Measurements from ENCODE around the gene CES1. TPM values are rescaled to one million over a fixed set of nuclear protein-coding genes. Genes with fewer than 3 reads are reported as not detected.
"Not testable (repeated sequence)": the region's sequence is repeated elsewhere in the genome, so short reads cannot be mapped to it uniquely, and the experiment has no call there.

Gene CES1
- total RNA-seq, 1 experiment from 2014 or later, result 1.5 TPM

DNA sequence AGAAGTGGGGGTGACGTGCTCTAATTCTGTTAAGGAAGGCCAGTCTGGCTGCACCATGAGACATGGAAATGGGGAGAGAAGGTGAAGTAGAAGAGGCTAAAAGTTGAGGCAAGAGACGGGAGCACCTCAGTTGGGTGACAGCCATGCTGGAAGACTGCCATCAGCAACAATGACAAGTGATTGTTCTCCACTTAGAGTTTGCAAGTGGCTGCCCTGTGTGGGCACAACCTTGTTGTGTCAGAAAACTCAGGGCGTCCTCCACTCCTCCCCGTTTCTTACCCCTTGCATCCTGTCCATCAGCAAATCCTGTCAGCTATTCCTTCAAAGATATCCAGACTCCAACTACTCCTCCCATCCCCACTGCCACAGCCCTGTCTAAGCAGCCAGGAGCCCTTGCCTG is 17.6 kb downstream of the CES1 start:
- H3K27me3 Mint-ChIP-seq (ENCODE audit: low read depth), result peaks cover 26% of the 10 kb centered on the region

DNA sequence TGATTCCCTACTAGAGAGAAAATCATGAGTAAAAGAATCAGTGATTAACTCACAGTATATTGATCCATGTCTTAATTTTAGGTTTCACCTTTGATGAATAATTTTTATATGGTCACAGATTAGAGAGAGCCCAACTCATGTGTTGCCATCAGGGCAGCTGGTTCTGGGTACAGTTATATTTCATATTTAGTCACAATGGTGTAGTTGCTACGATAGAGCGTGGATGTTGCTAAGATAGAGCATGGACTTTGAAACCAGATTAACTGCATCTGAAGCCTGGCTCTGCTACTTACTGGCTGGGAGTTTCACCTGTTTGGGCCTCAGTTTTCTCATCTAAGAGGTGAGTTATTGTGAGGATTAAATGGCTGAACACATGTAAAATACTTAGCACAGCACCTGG is 18.7 kb downstream of the CES1 start:
- not testable (repeated sequence) for H3K4me3 Mint-ChIP-seq
- peaks cover 29% of the 10 kb centered on the region for H3K27me3 Mint-ChIP-seq (ENCODE audit: low read depth)

More for the DNA sequence above, 17.6 kb downstream of the CES1 start:
- H3K27ac Mint-ChIP-seq, result no peak overlapping the region
- H3K4me1 Mint-ChIP-seq, result peaks cover 9% of the 10 kb centered on the region
- no peaks in the 10 kb centered on the region; the same call in 1 of the 2 replicates for H3K9me3 Mint-ChIP-seq
- ChIA-PET CTCF (no interaction called here), POLR2A (no interaction called here)
- TF ChIP-seq KAT7 (CRISPR knock-in tag; IDR thresholded peaks at IDR 0.05; ENCODE audit: borderline replicate concordance), result no peak
- TF ChIP-seq SP1 (CRISPR knock-in tag; conservative IDR thresholded peaks at IDR 0.05), result no peak
- TF ChIP-seq, protein P1, sequence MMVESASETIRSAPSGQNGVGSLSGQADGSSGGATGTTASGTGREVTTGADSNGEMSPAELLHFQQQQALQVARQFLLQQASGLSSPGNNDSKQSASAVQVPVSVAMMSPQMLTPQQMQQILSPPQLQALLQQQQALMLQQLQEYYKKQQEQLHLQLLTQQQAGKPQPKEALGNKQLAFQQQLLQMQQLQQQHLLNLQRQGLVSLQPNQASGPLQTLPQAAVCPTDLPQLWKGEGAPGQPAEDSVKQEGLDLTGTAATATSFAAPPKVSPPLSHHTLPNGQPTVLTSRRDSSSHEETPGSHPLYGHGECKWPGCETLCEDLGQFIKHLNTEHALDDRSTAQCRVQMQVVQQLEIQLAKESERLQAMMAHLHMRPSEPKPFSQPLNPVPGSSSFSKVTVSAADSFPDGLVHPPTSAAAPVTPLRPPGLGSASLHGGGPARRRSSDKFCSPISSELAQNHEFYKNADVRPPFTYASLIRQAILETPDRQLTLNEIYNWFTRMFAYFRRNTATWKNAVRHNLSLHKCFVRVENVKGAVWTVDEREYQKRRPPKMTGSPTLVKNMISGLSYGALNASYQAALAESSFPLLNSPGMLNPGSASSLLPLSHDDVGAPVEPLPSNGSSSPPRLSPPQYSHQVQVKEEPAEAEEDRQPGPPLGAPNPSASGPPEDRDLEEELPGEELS (CRISPR knock-in tag; IDR thresholded peaks at IDR 0.05), result no peak
- TF ChIP-seq, protein P2, sequence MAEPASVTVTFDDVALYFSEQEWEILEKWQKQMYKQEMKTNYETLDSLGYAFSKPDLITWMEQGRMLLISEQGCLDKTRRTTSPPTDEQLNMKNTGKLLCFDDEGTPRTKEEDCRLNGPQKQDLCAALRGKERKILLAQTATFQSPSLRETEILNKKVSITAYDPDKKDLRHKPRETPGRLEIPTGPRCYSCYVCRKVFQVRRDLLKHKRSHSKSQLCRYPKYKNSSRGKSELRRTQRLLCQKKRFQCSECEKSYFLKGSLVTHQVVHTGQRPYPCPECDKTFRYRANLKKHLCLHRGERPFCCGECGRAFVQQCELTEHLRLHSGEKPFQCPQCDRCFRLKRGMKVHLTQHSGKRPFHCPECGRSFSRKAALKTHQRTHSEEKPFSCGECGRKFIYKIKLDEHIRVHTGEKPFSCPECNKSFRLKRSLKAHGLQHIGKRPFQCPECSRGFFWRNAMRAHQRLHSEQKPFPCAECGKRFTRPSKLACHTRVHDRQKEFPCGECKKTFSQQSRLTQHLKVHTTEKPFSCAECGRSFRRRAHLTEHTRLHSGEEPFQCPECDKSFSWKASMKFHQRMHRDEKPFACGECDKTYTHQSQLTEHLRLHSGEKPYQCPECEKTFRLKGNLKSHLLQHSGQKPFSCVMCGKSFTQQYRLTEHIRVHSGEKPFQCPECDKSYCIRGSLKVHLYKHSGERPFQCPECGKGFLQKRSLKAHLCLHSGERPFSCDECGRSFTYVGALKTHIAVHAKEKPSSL (CRISPR knock-in tag; conservative IDR thresholded peaks at IDR 0.05), result no peak
- no peak for TF ChIP-seq TP53 (CRISPR knock-in tag; IDR thresholded peaks at IDR 0.05)
- TF ChIP-seq, protein P3, sequence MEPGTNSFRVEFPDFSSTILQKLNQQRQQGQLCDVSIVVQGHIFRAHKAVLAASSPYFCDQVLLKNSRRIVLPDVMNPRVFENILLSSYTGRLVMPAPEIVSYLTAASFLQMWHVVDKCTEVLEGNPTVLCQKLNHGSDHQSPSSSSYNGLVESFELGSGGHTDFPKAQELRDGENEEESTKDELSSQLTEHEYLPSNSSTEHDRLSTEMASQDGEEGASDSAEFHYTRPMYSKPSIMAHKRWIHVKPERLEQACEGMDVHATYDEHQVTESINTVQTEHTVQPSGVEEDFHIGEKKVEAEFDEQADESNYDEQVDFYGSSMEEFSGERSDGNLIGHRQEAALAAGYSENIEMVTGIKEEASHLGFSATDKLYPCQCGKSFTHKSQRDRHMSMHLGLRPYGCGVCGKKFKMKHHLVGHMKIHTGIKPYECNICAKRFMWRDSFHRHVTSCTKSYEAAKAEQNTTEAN (CRISPR knock-in tag; IDR thresholded peaks at IDR 0.05), result no peak
- TF ChIP-seq ATF1 (CRISPR knock-in tag; IDR thresholded peaks at IDR 0.05), result no peak
- H3K4me3 Mint-ChIP-seq, result no peak overlapping the region
- ATAC-seq, result no peak
- H3K36me3 Mint-ChIP-seq, result no peaks in the 10 kb centered on the region
- no peak for DNase-seq (ENCODE audit: low spot score)

DNA sequence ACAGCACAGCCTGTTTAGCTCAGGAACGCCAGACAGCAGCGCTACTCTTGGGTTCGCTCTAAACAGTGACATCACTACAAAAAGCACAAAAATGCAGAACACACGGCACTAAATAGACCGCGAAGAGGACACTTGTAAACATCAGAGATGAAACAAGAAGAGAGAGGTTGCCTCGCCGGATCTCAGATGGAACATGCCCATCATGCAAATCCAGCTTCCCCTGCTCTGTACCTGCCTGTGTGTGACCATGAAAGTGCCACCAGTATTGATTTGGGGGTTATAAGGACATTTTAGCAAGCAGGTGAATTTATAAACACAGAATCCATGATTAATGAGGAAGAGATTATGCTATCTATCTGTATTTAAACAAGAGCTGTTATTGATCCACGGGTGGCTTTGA is 19.2 kb downstream of the CES1 start:
- POLR2A ChIA-PET; H3K27ac Mint-ChIP-seq; H3K36me3 Mint-ChIP-seq; CTCF ChIA-PET; H3K4me3 Mint-ChIP-seq; DNase-seq (ENCODE audit: low spot score); H3K9me3 Mint-ChIP-seq; ATAC-seq: not testable (repeated sequence)
- H3K27me3 Mint-ChIP-seq (ENCODE audit: low read depth), result peaks cover 29% of the 10 kb centered on the region
- H3K4me1 Mint-ChIP-seq, result peaks cover 19% of the 10 kb centered on the region

More for the DNA sequence above, 18.7 kb downstream of the CES1 start:
- POLR2A ChIA-PET; CTCF ChIA-PET; H3K36me3 Mint-ChIP-seq; DNase-seq (ENCODE audit: low spot score); H3K9me3 Mint-ChIP-seq; ATAC-seq; H3K27ac Mint-ChIP-seq: not testable (repeated sequence)
- H3K4me1 Mint-ChIP-seq, result peaks cover 16% of the 10 kb centered on the region

DNA sequence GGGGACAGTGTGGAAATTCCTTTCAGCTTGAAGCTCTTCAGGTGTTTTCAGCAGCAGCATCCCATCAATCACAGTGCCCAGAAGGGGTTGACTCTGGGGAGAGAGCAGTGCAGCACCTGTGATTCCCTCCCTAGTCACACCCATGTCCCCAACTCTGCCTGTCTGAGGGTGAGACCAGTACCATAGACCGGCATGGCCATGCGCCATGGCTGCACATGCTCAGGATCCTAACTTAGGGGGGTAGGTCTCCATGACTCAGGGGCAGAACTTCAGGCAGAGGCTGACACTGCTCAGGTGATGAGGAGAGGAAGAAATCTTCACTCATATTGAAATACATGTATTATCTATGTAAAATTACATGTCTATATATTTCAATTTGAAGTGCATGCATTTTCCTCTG is 19.9 kb downstream of the CES1 start:
- no peaks in the 10 kb centered on the region for H3K36me3 Mint-ChIP-seq
- no peak overlapping the region for H3K27ac Mint-ChIP-seq
- H3K4me1 Mint-ChIP-seq, result peaks cover 23% of the 10 kb centered on the region
- CTCF ChIA-PET, result no interaction called here
- no peaks in the 10 kb centered on the region for H3K9me3 Mint-ChIP-seq
- peaks cover 29% of the 10 kb centered on the region for H3K27me3 Mint-ChIP-seq (ENCODE audit: low read depth)
- ATAC-seq, result no peak
- DNase-seq (ENCODE audit: low spot score), result no peak
- H3K4me3 Mint-ChIP-seq, result no peak overlapping the region
- POLR2A ChIA-PET, result no interaction called here
- no peak for TF ChIP-seq ESRRA (CRISPR knock-in tag; IDR thresholded peaks at IDR 0.05; ENCODE audit: borderline replicate concordance)
- no peak for TF ChIP-seq CREM (CRISPR knock-in tag; IDR thresholded peaks at IDR 0.05)
- TF ChIP-seq TCF7 (CRISPR knock-in tag; IDR thresholded peaks at IDR 0.05; ENCODE audit: low read depth), result no peak
- TF ChIP-seq, protein P4, sequence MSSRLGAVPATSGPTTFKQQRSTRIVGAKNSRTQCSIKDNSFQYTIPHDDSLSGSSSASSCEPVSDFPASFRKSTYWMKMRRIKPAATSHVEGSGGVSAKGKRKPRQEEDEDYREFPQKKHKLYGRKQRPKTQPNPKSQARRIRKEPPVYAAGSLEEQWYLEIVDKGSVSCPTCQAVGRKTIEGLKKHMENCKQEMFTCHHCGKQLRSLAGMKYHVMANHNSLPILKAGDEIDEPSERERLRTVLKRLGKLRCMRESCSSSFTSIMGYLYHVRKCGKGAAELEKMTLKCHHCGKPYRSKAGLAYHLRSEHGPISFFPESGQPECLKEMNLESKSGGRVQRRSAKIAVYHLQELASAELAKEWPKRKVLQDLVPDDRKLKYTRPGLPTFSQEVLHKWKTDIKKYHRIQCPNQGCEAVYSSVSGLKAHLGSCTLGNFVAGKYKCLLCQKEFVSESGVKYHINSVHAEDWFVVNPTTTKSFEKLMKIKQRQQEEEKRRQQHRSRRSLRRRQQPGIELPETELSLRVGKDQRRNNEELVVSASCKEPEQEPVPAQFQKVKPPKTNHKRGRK (CRISPR knock-in tag; IDR thresholded peaks at IDR 0.05; ENCODE audit: borderline replicate concordance), result no peak
- TF ChIP-seq, protein P5, sequence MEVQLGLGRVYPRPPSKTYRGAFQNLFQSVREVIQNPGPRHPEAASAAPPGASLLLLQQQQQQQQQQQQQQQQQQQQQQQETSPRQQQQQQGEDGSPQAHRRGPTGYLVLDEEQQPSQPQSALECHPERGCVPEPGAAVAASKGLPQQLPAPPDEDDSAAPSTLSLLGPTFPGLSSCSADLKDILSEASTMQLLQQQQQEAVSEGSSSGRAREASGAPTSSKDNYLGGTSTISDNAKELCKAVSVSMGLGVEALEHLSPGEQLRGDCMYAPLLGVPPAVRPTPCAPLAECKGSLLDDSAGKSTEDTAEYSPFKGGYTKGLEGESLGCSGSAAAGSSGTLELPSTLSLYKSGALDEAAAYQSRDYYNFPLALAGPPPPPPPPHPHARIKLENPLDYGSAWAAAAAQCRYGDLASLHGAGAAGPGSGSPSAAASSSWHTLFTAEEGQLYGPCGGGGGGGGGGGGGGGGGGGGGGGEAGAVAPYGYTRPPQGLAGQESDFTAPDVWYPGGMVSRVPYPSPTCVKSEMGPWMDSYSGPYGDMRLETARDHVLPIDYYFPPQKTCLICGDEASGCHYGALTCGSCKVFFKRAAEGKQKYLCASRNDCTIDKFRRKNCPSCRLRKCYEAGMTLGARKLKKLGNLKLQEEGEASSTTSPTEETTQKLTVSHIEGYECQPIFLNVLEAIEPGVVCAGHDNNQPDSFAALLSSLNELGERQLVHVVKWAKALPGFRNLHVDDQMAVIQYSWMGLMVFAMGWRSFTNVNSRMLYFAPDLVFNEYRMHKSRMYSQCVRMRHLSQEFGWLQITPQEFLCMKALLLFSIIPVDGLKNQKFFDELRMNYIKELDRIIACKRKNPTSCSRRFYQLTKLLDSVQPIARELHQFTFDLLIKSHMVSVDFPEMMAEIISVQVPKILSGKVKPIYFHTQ (CRISPR knock-in tag; IDR thresholded peaks at IDR 0.05), result no peak
- no peak for TF ChIP-seq ZNF423 (CRISPR knock-in tag; IDR thresholded peaks at IDR 0.05)
- TF ChIP-seq ZNF121 (CRISPR knock-in tag; IDR thresholded peaks at IDR 0.05), result no peak
- TF ChIP-seq, protein P6, sequence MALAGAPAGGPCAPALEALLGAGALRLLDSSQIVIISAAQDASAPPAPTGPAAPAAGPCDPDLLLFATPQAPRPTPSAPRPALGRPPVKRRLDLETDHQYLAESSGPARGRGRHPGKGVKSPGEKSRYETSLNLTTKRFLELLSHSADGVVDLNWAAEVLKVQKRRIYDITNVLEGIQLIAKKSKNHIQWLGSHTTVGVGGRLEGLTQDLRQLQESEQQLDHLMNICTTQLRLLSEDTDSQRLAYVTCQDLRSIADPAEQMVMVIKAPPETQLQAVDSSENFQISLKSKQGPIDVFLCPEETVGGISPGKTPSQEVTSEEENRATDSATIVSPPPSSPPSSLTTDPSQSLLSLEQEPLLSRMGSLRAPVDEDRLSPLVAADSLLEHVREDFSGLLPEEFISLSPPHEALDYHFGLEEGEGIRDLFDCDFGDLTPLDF (CRISPR knock-in tag; IDR thresholded peaks at IDR 0.05), result no peak
- no peak for TF ChIP-seq SOX15 (CRISPR knock-in tag; IDR thresholded peaks at IDR 0.05)
- TF ChIP-seq ZNF671 (CRISPR knock-in tag; IDR thresholded peaks at IDR 0.05), result no peak
- TF ChIP-seq, protein P7, sequence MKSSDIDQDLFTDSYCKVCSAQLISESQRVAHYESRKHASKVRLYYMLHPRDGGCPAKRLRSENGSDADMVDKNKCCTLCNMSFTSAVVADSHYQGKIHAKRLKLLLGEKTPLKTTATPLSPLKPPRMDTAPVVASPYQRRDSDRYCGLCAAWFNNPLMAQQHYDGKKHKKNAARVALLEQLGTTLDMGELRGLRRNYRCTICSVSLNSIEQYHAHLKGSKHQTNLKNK (CRISPR knock-in tag; IDR thresholded peaks at IDR 0.05), result no peak
- TF ChIP-seq ZNF416 (CRISPR knock-in tag; IDR thresholded peaks at IDR 0.05), result no peak
